Hematopoietic multipotent progenitor cell treated with erythropoietin and hydrocortisone succinate and interleukin-3 and kit ligand, for 4 days (in vitro differentiated cells): ENCODE measurements around the gene PPIF.

Experiments
- DNase-seq: peaks from one replicate; pipeline ENCODE4 v3.0.0-alpha.2; 2015

The PPIF gene

DNA sequence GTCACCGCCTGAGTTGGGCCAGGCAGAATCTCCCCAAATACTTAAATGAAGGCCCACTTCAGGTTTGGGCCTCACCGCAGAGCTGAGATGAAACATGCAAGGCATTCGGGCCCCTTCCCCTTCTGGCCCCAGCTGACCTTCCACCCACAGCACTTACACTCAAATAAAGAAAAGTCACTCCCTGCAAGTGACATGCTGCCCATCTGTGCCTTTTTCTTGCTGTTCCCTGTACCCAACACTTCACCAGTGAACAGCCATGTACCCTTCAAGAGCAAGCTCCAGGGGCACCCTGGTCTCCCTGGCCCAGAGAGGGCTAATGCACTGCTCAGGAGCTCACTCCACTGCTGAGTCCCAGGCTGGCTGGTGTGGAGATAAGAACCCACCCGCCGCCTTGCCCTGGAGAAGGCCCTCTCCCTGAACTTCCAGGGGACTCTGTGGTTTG, 57.4 kb downstream of the PPIF start:
- DNase-seq = no peak
